ENCODE results near the gene ITGB6.
A peak's percentile ranks its signal among the peaks of the same experiment; 100 is the strongest.

ITGB6 gene

DNA sequence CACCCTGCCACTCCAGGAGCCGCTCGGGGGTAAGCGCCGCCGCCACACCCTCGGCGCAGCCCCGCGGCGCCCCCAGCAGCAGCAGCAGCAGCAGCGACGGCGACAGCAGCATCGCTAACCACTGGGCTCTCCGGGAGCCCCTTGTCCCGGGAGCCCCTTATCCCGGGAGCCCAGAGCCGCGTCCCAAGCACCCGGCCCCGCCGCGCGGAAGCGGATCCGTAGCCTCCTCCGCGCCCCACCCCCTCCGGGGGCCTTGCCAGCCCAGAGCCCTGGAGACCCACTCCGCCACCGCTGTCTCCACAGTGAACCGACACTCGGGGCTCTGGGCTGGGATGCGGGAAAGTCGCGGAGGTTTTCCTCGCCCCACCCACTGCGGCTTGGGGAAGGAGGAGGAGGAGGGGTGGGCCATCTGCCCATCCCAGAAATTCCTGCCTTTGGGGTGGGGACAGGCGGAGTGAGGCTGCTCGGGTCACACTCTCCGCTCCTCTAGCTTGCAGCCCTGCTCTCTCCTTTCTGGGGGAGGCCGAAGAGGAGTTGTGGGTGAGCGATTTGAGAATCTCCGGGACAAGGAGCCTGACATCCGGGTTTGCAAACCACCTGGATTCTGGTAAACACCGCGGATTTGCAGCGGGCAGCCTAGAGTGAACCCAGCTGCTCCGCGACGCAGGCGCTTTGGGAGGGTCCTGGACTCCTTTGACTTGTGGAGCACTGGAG lies 137.6 kb downstream of the ITGB6 start, which contains the start of gene PLA2R1:
Gene PLA2R1, minus strand, starts transcription at position 324 of the 714 bp plus-strand sequence. Its CDS starts 212 bp downstream, at position 112.
- Histone ChIP-seq H3K27ac (no peak within 1 kb of the TSS), H3K36me3 (replicated peaks) (no peaks in the 10 kb centered on the region), H3K4me3 (ENCODE audit: low read depth, low read length) (peak within 1 kb of the TSS; percentile 75), H3K27me3 (replicated peaks) (no peaks in the 10 kb centered on the region)
- TF ChIP-seq, protein P1, sequence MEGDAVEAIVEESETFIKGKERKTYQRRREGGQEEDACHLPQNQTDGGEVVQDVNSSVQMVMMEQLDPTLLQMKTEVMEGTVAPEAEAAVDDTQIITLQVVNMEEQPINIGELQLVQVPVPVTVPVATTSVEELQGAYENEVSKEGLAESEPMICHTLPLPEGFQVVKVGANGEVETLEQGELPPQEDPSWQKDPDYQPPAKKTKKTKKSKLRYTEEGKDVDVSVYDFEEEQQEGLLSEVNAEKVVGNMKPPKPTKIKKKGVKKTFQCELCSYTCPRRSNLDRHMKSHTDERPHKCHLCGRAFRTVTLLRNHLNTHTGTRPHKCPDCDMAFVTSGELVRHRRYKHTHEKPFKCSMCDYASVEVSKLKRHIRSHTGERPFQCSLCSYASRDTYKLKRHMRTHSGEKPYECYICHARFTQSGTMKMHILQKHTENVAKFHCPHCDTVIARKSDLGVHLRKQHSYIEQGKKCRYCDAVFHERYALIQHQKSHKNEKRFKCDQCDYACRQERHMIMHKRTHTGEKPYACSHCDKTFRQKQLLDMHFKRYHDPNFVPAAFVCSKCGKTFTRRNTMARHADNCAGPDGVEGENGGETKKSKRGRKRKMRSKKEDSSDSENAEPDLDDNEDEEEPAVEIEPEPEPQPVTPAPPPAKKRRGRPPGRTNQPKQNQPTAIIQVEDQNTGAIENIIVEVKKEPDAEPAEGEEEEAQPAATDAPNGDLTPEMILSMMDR (IDR thresholded peaks at IDR 0.05; ENCODE audit: low read depth, low read length, missing control alignments): no peak
- DNase-seq: no peak
- in situ Hi-C loops (cut with HindIII; ENCODE audit: low pct_ligation_motif_present, low sequenced_read_pairs): no loop called here

DNA sequence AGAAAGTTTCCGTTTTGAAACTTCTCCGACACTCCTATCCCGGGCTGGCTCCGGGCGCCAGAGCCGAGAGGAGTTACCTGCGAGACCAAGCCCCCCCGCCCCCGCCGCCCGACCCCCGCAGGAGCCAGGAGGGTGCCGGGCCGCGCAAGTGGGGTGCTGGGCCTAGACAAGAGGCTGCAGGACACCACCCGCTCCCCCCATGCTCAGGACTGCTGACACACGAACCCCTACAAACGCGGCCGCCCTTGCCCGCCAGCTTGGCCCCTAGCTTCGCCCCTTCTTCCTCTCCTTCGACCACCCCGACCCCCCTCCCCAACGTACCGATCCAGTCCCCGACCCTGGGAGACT lies 138.2 kb downstream of the ITGB6 start:
- Histone ChIP-seq H3K27me3 (replicated peaks) (no peaks in the 10 kb centered on the region), H3K4me3 (ENCODE audit: low read depth, low read length) (peak overlapping the region; percentile 75), H3K27ac (no peak overlapping the region), H3K36me3 (replicated peaks) (no peaks in the 10 kb centered on the region)
- in situ Hi-C loops (cut with HindIII; ENCODE audit: low pct_ligation_motif_present, low sequenced_read_pairs): no loop called here
- DNase-seq: no peak
- TF ChIP-seq, protein P1 (IDR thresholded peaks at IDR 0.05; ENCODE audit: low read depth, low read length, missing control alignments): no peak

DNA sequence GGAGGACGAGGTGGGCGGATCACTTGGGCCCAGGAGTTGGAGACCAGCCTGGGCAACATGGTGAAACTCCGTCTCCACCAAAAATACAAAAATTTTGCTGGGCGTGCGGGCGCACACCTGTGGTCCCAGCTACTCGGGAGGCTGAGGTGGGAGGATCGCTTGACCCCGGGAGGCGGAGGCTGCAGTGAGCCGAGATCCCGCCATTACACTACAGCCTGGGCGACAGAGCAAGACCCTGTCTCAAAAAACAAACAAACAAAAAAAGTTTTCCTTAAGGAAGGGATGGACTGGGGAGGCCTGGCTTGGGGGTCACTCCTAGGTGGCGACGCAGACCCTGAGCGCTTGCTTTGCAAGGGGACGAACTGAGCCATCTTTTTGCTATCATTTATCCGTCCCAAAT lies 138.5 kb downstream of the ITGB6 start:
- Histone ChIP-seq H3K4me3 (ENCODE audit: low read depth, low read length) (peak overlapping the region; percentile 75), H3K27me3 (replicated peaks) (no peaks in the 10 kb centered on the region), H3K27ac (no peak overlapping the region), H3K36me3 (replicated peaks) (no peaks in the 10 kb centered on the region)
- no peak for DNase-seq
- in situ Hi-C loops (cut with HindIII; ENCODE audit: low pct_ligation_motif_present, low sequenced_read_pairs): no loop called here
- TF ChIP-seq, protein P1 (IDR thresholded peaks at IDR 0.05; ENCODE audit: low read depth, low read length, missing control alignments): no peak

DNA sequence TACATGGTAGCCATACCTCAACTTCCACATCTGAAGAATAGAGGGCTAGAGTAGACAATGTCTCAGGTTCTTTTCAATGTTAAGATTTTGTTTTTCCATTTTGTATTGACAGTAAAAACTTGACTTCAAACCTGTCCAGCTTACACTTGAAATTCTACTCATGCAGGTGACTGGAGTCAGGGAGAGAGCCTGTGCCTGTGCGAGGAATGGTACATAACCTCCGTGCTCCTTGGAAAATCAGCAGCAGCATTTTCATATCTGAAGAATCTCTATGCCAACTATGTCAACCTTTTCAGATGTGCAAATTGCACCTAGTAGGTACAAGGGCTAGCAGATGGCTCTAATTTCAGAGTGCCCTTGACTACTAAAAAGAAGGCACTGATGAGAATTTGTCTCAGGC lies 139.8 kb downstream of the ITGB6 start:
- no peak for DNase-seq
- no peak overlapping the region for H3K4me3 ChIP-seq (ENCODE audit: low read depth, low read length)
- no peaks in the 10 kb centered on the region for H3K27me3 ChIP-seq (replicated peaks)
- in situ Hi-C loops (cut with HindIII; ENCODE audit: low pct_ligation_motif_present, low sequenced_read_pairs): no loop called here
- TF ChIP-seq, protein P1 (IDR thresholded peaks at IDR 0.05; ENCODE audit: low read depth, low read length, missing control alignments): no peak
- H3K27ac ChIP-seq: no peak overlapping the region
- no peaks in the 10 kb centered on the region for H3K36me3 ChIP-seq (replicated peaks)

DNA sequence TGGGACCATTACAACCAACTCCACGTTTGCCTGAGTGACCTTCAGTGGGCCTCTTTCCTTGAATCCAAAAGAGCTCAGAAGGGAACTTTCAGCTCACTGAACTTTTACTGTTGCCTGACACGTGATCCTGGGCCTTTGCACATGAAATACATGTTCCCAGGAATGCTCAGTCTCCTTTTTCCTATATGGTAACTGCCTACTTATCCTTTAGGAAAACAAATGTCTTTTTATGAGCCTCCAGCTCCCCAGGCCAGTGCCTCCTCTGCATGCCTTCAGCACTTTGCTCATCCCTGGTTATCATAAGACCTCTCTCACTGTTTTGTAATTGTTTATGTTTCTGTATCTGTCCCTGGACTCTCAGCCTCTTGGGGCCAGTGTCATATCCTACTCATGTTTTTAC lies 142.7 kb downstream of the ITGB6 start:
- Histone ChIP-seq H3K36me3 (replicated peaks) (no peaks in the 10 kb centered on the region), H3K4me3 (ENCODE audit: low read depth, low read length) (no peak overlapping the region), H3K27me3 (replicated peaks) (no peaks in the 10 kb centered on the region), H3K27ac (no peak overlapping the region)
- DNase-seq: no peak
- in situ Hi-C loops (cut with HindIII; ENCODE audit: low pct_ligation_motif_present, low sequenced_read_pairs): no loop called here
- TF ChIP-seq, protein P1 (IDR thresholded peaks at IDR 0.05; ENCODE audit: low read depth, low read length, missing control alignments): no peak

DNA sequence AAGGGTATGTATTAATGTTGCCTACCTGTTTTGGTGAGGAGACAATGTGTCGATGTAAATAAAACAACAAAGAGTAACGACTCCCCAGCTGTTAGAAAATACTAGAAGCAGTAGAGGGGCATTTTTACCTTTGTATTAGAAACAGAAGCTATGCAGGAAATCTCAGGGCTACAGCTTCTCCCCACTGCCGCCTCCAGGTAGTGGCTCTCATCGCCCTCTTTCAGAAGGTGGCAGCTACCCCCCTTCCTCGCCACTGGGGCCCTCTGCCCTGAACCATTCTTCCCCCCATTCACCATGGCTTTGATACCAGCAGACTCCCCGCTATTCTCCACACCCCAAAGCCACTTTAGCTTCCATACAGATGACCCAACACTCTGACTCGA lies 144.4 kb downstream of the ITGB6 start:
- no peaks in the 10 kb centered on the region for H3K27me3 ChIP-seq (replicated peaks)
- DNase-seq: no peak
- H3K4me3 ChIP-seq (ENCODE audit: low read depth, low read length): no peak overlapping the region
- TF ChIP-seq, protein P1 (IDR thresholded peaks at IDR 0.05; ENCODE audit: low read depth, low read length, missing control alignments): no peak
- in situ Hi-C loops (cut with HindIII; ENCODE audit: low pct_ligation_motif_present, low sequenced_read_pairs): no loop called here
- no peaks in the 10 kb centered on the region for H3K36me3 ChIP-seq (replicated peaks)
- no peak overlapping the region for H3K27ac ChIP-seq
